Transverse colon (tissue), 4 donors: Measurements from ENCODE around the gene TXNL1. TPM values are rescaled to one million over a fixed set of nuclear protein-coding genes. Genes with fewer than 3 reads are reported as not detected.

Source experiments
- DNase-seq: peaks from one replicate; pipeline ENCODE4 v3.0.0-alpha.2; 2019
- H3K27ac ChIP-seq, 4 donors: fragments of 200-600 bp; sonication (generic); 2 replicates each; pipeline ENCODE4 v1.5.1; 2016 to 2018; ENCODE audit warnings: inconsistent platforms in 4 of 4
- H3K27me3 ChIP-seq: fragments of 200-600 bp; sonication (generic); 2 replicates; pipeline ENCODE4 v1.5.1; 2017; ENCODE audit warnings: inconsistent platforms
- H3K36me3 ChIP-seq, 4 donors: fragments of 200-600 bp; sonication (generic); 2 replicates each; pipeline ENCODE4 v1.5.1; 2017 to 2019; ENCODE audit warnings: inconsistent platforms in 4 of 4
- H3K4me1 ChIP-seq, 4 donors: fragments of 200-600 bp; sonication (generic); 2 replicates each; pipeline ENCODE4 v1.5.1; 2017 to 2020; ENCODE audit warnings: inconsistent platforms in 4 of 4
- H3K4me3 ChIP-seq, 4 donors: fragments of 200-600 bp; sonication (generic); 1 replicate in 1 of 4; 2 replicates in 3 of 4; pipeline versions ENCODE4 v1.5.1 to v1.6.1; 2017 to 2019; ENCODE audit warnings: inconsistent platforms in 4 of 4
- H3K9me3 ChIP-seq, 2 donors: fragments of 200-600 bp; sonication (generic); 2 replicates each; pipeline ENCODE4 v1.5.1; 2017 to 2019; ENCODE audit warnings: inconsistent platforms in 2 of 2
- CTCF ChIP-seq, 5 experiments: fragments of 200-600 bp in 3 of 5; fragments of 450-650 bp in 2 of 5; sonication (generic) in 3 of 5; IDR thresholded peaks; 1 replicate in 2 of 5; 2 replicates in 3 of 5; pipeline ENCODE4 v1.5.1; 2016 to 2017; ENCODE audit warnings: antibody characterized with exemption in 5 of 5, inconsistent platforms in 3 of 5, mild to moderate bottlenecking in 2 of 5, moderate library complexity in 1 of 5
- EP300 ChIP-seq: sonication (generic); formaldehyde crosslinking; IDR thresholded peaks from one replicate; pipeline ENCODE4 v1.6.1; 2017; ENCODE audit warnings: antibody characterized with exemption, low read depth
- POLR2A ChIP-seq: fragments of 450-650 bp; IDR thresholded peaks from one replicate; pipeline ENCODE4 v1.6.1; 2016; ENCODE audit warnings: antibody characterized with exemption, mild to moderate bottlenecking, moderate library complexity
- POLR2AphosphoS5 ChIP-seq, 3 donors: sonication (generic); formaldehyde crosslinking; IDR thresholded peaks; one replicate each; pipeline ENCODE4 v1.6.1; 2016; ENCODE audit warnings: antibody characterized with exemption in 3 of 3
- WGBS, 2 donors: methylation state at CpG; one replicate each; pipeline ENCODE4 v1.1.5; 2018; ENCODE audit warnings: low coverage in 1 of 2; 5-methylcytosine and 5-hydroxymethylcytosine counted together
- in situ Hi-C, 4 donors: fragments of 200-750 bp; cut with MboI; loops; one replicate each; pipeline versions ENCODE4 v1.15.0 to v1.15.1; 2017; ENCODE audit warnings: low sequenced_read_pairs in 3 of 4, low pct_ligation_motif_present in 1 of 4, low pct_unique_long_range_greater_than_20kb in 1 of 4
- intact Hi-C: fragments of 100-400 bp; cut with DNase I; formaldehyde crosslinking; loops from one replicate; pipeline ENCODE4 v1.15.1; 2023; ENCODE audit warnings: low total_unique reads
- total RNA-seq, 4 donors: library from RNA; depleted of rRNA; stranded (reverse); fragments of >200 nt; gene quantifications; one replicate each; pipeline ENCODE4 v1.1.0, GENCODE V29; 2016

Gene TXNL1
- total RNA-seq, 4 donors from 2014 or later: 3.0 to 42.1 (median 18.0) TPM

GRCh38 chr18:56650944-56651770 lies 12.8 kb upstream of the TXNL1 start, which contains the start of gene WDR7:
TSS of gene WDR7 (plus strand) at chr18:56651359. CDS start at chr18:56672516, 21,157 bp downstream.
- H3K9me3 ChIP-seq: no peaks in the 10 kb centered on the region
- peak; percentile 97 for DNase-seq
- no peaks in the 10 kb centered on the region for H3K27me3 ChIP-seq
- intact Hi-C loops (no loop called here), in situ Hi-C loops (no loop called here)
- peak; percentile 44 for TF ChIP-seq POLR2A
- TF ChIP-seq EP300: no peak
- peak; percentile 61 to 85 (median 61) for TF ChIP-seq POLR2AphosphoS5 (IDR thresholded peaks at IDR 0.05)
- TF ChIP-seq CTCF (IDR thresholded peaks at IDR 0.05): peak in 1 of 5 experiments; percentile 13
- peaks cover 9 to 30% (median 10%) of the 10 kb centered on the region in 4 donors for H3K4me1 ChIP-seq
- H3K4me3 ChIP-seq: peak within 1 kb of the TSS; percentile 72 to 91 (median 78)
- H3K27ac ChIP-seq: peak within 1 kb of the TSS; percentile 84 to 94 (median 88)
- 0 to 1% methylated on average over 1 to 43 of the region's 47 CpGs for WGBS, 2 donors
- no peaks in the 10 kb centered on the region for H3K36me3 ChIP-seq

- intact Hi-C loops (no loop called here), in situ Hi-C loops (no loop called here)
- Histone ChIP-seq H3K36me3 (no peaks in the 10 kb centered on the region), H3K9me3 (no peaks in the 10 kb centered on the region), H3K4me3 (no peak overlapping the region), H3K27me3 (no peaks in the 10 kb centered on the region), H3K4me1 (peaks cover 9 to 37% (median 10%) of the 10 kb centered on the region in 4 donors), H3K27ac (peak overlapping the region in 2 of 4 donors; percentile 84 to 90)
- no peak for DNase-seq
- 100% methylated on average over 1 of the region's 1 CpG; no CpG with 5 or more reads in 1 of the 2 donors for WGBS, 2 donors
- TF ChIP-seq POLR2A (no peak), POLR2AphosphoS5 (IDR thresholded peaks at IDR 0.05) (no peak), EP300 (no peak), CTCF (IDR thresholded peaks at IDR 0.05) (no peak)
Observed at GRCh38 chr18:56649996-56650395, 11.6 kb upstream of the TXNL1 start.

- TF ChIP-seq POLR2AphosphoS5 (IDR thresholded peaks at IDR 0.05) (no peak), POLR2A (no peak), EP300 (no peak), CTCF (IDR thresholded peaks at IDR 0.05) (no peak)
- Histone ChIP-seq H3K36me3 (no peaks in the 10 kb centered on the region), H3K27me3 (no peaks in the 10 kb centered on the region), H3K4me3 (no peak overlapping the region), H3K4me1 (peaks cover 9 to 31% (median 10%) of the 10 kb centered on the region in 4 donors), H3K9me3 (no peaks in the 10 kb centered on the region), H3K27ac (no peak overlapping the region)
- intact Hi-C loops: no loop called here
- no peak for DNase-seq
- in situ Hi-C loops: no loop called here
- 82 to 83% methylated on average over 2 to 3 of the region's 3 CpGs for WGBS, 2 donors
Observed at GRCh38 chr18:56647951-56648893, 9.8 kb upstream of the TXNL1 start.

DNA sequence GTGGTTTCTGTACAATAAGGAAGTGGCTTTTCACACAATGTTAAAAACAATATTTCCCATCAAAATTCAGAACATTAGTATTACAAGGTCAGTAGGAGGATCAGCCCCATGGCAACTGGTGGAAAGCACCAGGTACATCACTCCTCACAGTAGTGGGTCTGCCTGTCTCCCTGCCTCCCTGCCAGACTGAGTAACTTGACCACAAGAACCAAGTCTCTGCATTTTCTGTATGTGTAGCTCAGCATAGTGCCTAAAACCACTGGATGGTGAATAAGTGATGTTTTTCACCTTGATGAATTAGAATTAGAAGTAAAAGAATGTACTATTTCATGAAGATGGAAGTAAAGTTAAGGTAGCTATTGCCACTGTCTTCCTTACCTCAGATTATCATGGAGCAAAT lies 8.7 kb upstream of the TXNL1 start:
- Histone ChIP-seq H3K27ac (no peak overlapping the region), H3K36me3 (no peaks in the 10 kb centered on the region), H3K4me1 (peaks cover 3 to 19% (median 4%) of the 10 kb centered on the region in 4 donors), H3K27me3 (no peaks in the 10 kb centered on the region), H3K9me3 (no peaks in the 10 kb centered on the region), H3K4me3 (no peak overlapping the region)
- intact Hi-C loops (no loop called here), in situ Hi-C loops (no loop called here)
- DNase-seq: no peak
- no peak for TF ChIP-seq CTCF (IDR thresholded peaks at IDR 0.05)
- no peak for TF ChIP-seq EP300
- TF ChIP-seq POLR2AphosphoS5 (IDR thresholded peaks at IDR 0.05): no peak
- no peak for TF ChIP-seq POLR2A
